ENCODE measurements around the gene FRMD1.

DNA sequence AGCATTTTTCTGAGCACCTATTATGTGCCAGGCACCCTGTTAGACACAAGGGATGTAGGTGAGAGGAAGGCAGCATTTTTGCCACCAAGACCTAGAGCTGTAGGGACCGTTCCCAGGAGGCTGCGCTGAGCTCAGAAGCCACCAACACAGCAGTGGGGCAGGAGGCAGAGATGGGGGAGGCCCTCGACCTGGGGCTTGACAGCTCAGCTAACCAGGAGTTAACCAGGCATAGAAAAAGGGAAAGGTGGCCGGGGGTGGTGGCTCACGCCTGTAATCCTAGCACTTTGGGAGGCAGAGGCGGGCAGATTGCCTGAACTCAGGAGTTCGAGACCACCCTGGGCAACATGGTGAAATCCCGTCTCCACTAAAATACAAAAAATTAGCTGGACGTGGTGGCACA lies 52.1 kb downstream of the FRMD1 start:
- TF ChIP-seq, protein P1, sequence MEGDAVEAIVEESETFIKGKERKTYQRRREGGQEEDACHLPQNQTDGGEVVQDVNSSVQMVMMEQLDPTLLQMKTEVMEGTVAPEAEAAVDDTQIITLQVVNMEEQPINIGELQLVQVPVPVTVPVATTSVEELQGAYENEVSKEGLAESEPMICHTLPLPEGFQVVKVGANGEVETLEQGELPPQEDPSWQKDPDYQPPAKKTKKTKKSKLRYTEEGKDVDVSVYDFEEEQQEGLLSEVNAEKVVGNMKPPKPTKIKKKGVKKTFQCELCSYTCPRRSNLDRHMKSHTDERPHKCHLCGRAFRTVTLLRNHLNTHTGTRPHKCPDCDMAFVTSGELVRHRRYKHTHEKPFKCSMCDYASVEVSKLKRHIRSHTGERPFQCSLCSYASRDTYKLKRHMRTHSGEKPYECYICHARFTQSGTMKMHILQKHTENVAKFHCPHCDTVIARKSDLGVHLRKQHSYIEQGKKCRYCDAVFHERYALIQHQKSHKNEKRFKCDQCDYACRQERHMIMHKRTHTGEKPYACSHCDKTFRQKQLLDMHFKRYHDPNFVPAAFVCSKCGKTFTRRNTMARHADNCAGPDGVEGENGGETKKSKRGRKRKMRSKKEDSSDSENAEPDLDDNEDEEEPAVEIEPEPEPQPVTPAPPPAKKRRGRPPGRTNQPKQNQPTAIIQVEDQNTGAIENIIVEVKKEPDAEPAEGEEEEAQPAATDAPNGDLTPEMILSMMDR (conservative IDR thresholded peaks at IDR 0.05 in 1 of 2, IDR thresholded peaks at IDR 0.05 in 1 of 2; ENCODE audit: extremely low read depth in 1 of 2, insufficient read depth in 1 of 2, low read depth in 1 of 2, low read length in 2 of 2), result no peak
- no peak for TF ChIP-seq EZH2 (IDR thresholded peaks at IDR 0.05; ENCODE audit: borderline replicate concordance, low read length)

Data from mammary epithelial cell (primary cell).